IPS DF 6.9 (cell line): ENCODE data around the gene RPH3AL.
"Not testable (repeated sequence)": the region's sequence is repeated elsewhere in the genome, so short reads cannot be mapped to it uniquely, and the experiment has no call there.

Experiments used
- DNase-seq: peaks from one replicate; pipeline ENCODE4 v3.0.0-alpha.2; 2013; ENCODE audit warnings: low read depth, low spot score
- H3K27ac ChIP-seq: one replicate; pipeline ENCODE4 v1.5.1; 2013; ENCODE audit warnings: low read length, control low read depth
- H3K27me3 ChIP-seq: 2 replicates; pipeline ENCODE4 v1.6.1; 2013; ENCODE audit warnings: mild to moderate bottlenecking, low read length; ENCODE audit not compliant: control insufficient read depth, insufficient read depth
- H3K36me3 ChIP-seq: 2 replicates; pipeline ENCODE4 v1.6.1; 2013; ENCODE audit warnings: low read length; ENCODE audit not compliant: control insufficient read depth, insufficient read depth
- H3K4me1 ChIP-seq: 2 replicates; pipeline ENCODE4 v1.6.1; 2013; ENCODE audit warnings: low read length; ENCODE audit not compliant: control insufficient read depth, insufficient read depth
- H3K4me3 ChIP-seq: 2 replicates; pipeline ENCODE4 v1.5.1; 2013; ENCODE audit warnings: mild to moderate bottlenecking, low read length
- H3K9me3 ChIP-seq: 2 replicates; pipeline ENCODE4 v1.6.1; 2013; ENCODE audit warnings: low read length, inconsistent platforms; ENCODE audit not compliant: control insufficient read depth, insufficient read depth
- whole genome bisulfite sequencing: extraction: QIAGEN DNeasy Blood & Tissue Kit; methylation state at CpG from one replicate; pipeline ENCODE4 v1.1.7; 2013; ENCODE audit warnings: mixed read lengths, missing lambda C conversion rate; ENCODE audit not compliant: insufficient read length, insufficient coverage; 5-methylcytosine and 5-hydroxymethylcytosine counted together

RPH3AL gene

GRCh38 chr17:379531-380465 is 27.2 kb upstream of the RPH3AL start:
- WGBS = no CpG with 5 or more reads among the region's 28 CpGs
- peaks cover 7% of the 10 kb centered on the region for H3K4me1 ChIP-seq

DNA sequence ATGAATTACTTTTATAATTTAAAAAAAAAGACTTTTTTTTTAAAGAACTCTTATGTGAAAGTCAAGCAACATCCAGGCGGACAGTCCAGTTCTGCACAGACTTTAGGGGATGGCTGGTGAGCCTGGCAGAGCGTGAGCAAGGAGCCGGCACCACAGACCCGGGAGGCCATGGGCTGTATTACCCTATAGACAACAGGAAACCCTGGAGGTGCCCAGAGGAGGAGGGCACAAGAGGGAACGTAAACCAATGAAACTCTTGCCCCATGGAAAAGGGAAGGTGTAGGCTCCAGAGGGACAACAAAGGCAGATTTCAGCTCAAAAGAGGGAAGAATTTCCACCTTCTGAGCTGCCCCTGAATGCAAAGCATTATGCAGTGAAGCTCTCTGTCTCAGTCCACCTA is 25.5 kb upstream of the RPH3AL start:
- no peak overlapping the region for H3K27ac ChIP-seq

More at GRCh38 chr17:379531-380465, 27.2 kb upstream of the RPH3AL start:
- no peak overlapping the region for H3K4me3 ChIP-seq
- no peak overlapping the region for H3K27ac ChIP-seq
- H3K36me3 ChIP-seq = no peaks in the 10 kb centered on the region
- DNase-seq = no peak
- no peaks in the 10 kb centered on the region for H3K9me3 ChIP-seq
- peaks cover 11% of the 10 kb centered on the region; the same call in 1 of the 2 replicates for H3K27me3 ChIP-seq

DNA sequence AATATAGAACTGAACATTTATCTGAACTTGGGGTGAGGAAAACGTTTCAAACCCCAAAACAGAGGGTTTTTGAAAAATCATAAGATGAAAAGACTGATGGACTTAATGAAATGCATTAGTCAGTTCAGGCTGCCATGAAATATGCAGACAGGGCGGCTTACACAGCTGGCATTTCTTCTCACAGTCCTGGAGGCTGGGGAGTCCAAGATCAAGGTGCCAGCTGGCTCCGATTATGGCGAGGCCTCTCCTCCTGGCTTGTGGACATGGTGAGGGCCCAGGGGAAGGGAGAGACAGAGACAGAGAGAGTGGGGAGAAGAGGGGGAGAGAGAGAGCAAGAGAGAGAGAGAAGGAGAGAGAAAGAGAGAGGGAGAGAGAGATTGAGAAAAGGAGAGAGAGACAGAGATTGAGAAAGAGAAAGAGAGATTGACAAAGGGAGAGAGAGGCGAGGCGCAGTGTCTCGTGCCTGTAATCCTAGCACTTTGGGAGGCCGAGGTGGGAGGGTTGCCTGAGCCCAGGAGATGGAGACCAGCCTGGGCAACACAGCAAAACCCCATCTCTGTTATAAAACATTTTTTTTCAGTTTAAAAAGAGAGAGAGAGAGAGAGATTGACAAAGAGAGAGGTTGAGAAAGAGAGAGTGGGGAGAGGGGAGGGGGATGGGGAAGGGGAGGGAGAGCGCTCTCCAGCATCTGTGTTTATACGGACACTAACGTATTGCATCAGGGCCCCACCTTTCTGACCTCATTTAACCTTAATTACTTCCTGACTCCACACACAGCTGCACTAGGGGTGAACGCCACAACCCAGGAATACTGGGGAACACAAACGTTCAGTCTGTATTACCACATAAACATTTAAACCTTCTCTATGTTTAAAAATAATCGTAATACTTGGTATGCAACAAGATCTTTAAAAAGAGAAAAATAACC is 24.6 kb upstream of the RPH3AL start:
- Histone ChIP-seq H3K27me3 (no peaks in the 10 kb centered on the region), H3K4me1 (no peaks in the 10 kb centered on the region), H3K4me3 (no peak overlapping the region), H3K36me3 (no peaks in the 10 kb centered on the region), H3K27ac (no peak overlapping the region), H3K9me3 (no peaks in the 10 kb centered on the region)
- WGBS = no CpG with 5 or more reads among the region's 14 CpGs
- no peak for DNase-seq

More for the DNA sequence above, 25.5 kb upstream of the RPH3AL start:
- no peaks in the 10 kb centered on the region for H3K9me3 ChIP-seq
- 0 out of 2 replicates have a peak, but pooled peaks cover 2% of the 10 kb centered on the region for H3K4me1 ChIP-seq
- H3K36me3 ChIP-seq = no peaks in the 10 kb centered on the region
- no CpG with 5 or more reads among the region's 5 CpGs for WGBS
- no peak for DNase-seq
- H3K4me3 ChIP-seq = no peak overlapping the region
- H3K27me3 ChIP-seq = peaks cover 2% of the 10 kb centered on the region; the same call in 1 of the 2 replicates

DNA sequence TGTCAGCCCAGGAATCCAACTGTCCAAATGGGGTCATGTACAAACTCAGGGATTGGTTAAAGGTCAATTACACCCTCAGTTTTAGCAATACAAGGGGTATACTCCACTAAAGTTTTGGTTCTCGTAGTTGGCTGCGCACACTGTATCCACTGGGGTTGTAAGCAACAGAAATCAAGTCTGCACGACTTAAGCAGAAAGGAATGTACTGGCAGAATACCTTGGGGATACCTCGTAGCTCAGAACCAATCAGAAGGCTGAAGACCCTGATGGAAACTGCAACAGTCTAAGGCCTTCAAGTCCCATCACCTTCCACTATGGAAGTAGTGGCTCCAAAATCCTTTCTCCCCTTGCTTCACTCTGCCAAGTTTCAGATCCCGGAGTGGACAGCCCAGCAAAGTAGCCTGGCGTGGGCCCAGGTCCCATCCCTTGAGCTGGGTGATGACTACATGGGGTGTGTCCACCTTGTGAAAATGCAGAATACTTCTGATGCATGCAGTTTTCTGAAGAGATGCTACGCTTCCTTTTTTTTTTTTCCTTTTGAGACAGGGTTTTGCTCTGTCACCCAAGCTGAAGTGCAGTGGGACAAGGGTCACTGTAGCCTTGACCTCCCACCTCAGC is 21.1 kb upstream of the RPH3AL start:
- Histone ChIP-seq H3K4me3 (no peak overlapping the region), H3K9me3 (no peaks in the 10 kb centered on the region), H3K27ac (no peak overlapping the region), H3K36me3 (no peaks in the 10 kb centered on the region), H3K27me3 (no peaks in the 10 kb centered on the region), H3K4me1 (no peaks in the 10 kb centered on the region)
- no peak for DNase-seq
- no CpG with 5 or more reads among the region's 7 CpGs for WGBS

DNA sequence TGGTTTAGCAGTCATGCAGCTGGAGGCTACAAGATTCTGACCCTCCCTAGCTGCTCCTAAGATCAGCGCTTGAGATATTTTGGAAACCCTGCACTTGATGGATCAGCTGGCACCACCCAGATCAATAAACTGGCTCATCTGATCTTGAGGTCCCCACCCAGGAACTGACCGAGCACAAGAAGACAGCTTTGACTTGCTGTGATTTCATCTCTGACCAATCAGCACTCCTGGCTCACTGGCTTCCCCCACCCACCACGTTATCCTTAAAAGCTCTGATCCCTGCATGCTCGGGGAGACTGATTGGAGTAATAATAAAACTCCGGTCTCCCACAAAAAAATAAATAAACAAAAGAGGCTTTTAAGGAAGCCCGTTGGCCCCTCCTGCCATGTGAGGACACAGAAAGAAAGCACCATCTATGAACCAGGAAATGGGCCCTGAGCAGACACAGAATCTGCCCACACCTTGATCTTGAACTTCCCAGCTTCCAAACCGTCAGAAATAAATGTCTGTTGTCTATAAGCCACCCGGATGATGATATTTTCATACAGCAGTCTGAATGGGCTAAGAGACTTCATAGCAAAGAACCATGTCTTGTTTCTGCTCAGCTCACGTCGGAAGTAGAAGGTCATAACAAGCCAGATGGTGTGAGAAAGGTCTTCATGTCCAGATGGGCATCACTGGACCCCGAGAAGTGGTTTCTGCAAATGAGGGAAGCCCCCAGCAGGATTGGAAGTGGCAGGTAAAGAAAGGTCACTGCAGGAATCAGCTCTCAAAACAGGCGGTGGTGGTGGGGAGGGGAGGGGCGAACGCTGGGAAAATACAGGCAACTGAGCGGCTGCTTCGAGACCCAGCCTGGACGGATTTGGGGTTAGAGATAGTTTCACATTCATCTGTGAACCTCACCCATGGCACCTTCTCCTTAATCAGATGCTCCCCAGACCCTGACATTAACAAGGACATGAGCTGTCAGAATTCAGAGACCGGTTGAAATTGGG is 19.8 kb upstream of the RPH3AL start:
- no peak for DNase-seq
- H3K27ac ChIP-seq = no peak overlapping the region
- no peak overlapping the region for H3K4me3 ChIP-seq
- H3K27me3 ChIP-seq = no peaks in the 10 kb centered on the region
- WGBS = no CpG with 5 or more reads among the region's 18 CpGs
- no peaks in the 10 kb centered on the region for H3K36me3 ChIP-seq
- no peaks in the 10 kb centered on the region for H3K4me1 ChIP-seq
- no peaks in the 10 kb centered on the region for H3K9me3 ChIP-seq

DNA sequence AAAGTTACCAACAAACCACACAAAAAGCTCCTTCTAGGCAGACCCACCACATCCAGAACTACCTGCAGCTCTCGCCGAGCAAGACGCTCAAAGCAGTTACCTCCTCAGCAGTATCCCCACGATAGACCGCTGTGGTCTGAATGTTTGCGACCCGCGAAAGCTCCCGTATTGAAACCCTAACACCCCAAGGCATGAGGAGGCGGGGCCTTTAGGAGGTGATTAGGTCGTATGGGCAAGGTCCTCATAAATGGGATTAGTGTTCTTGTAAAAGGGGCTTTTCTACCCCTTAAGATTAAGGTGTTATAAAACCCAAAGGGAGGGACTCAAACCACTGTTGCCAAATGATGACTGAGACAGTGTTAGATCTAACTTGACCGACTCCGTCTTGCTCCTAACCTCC is 19.0 kb upstream of the RPH3AL start:
- Histone ChIP-seq H3K36me3 (no peaks in the 10 kb centered on the region), H3K9me3 (no peaks in the 10 kb centered on the region), H3K27me3 (no peaks in the 10 kb centered on the region), H3K4me1 (no peaks in the 10 kb centered on the region), H3K27ac (no peak overlapping the region), H3K4me3 (no peak overlapping the region)
- DNase-seq = no peak
- WGBS = no CpG with 5 or more reads among the region's 13 CpGs

GRCh38 chr17:367656-368055 is 15.0 kb upstream of the RPH3AL start:
- H3K27me3 ChIP-seq, H3K9me3 ChIP-seq, DNase-seq, H3K36me3 ChIP-seq, H3K4me1 ChIP-seq, H3K27ac ChIP-seq, H3K4me3 ChIP-seq: not testable (repeated sequence)
- WGBS = no CpG with 5 or more reads among the region's 17 CpGs

DNA sequence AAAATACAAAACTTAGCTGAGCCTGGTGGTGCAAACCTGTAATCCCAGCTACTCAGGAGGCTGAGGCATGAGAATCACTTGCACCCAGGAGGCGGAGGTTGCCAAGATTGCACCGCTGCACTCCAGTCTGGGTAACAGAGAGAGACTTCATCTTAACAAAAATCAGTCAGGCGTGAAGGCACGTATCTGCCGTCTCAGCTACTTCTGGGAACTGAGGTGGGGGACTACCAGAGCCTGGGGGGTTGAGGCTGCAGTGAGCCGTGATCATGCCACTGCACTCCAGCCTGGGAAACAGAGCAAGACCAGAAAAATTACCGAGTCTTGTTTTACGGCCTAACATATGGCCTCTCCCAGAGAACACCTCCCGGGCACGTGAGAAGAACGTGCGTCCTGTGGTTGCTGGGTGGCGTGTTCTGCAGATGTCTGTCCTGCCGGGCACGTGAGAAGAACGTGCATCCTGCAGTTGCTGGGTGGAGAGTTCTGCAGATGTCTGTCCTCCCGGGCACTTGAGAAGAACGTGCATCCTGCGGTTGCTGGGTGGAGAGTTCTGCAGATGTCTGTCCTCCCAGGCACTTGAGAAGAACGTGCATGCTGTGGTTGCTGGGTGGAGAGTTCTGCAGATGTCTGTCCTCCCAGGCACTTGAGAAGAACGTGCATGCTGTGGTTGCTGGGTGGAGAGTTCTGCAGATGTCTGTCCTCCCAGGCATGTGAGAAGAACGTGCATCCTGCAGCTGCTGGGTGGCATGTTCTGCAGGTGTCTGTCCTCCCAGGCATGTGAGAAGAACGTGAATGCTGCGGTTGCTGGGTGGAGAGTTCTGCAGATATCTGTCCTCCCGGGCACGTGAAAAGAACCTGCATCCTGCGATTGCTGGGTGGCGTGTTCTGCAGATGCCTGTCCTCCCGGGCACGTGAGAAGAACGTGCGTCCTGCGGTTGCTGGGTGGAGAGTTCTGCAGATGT is 14.3 kb upstream of the RPH3AL start:
- H3K4me1 ChIP-seq, H3K27me3 ChIP-seq, H3K4me3 ChIP-seq, H3K9me3 ChIP-seq, H3K36me3 ChIP-seq, DNase-seq, H3K27ac ChIP-seq: not testable (repeated sequence)
- no CpG with 5 or more reads among the region's 33 CpGs for WGBS

DNA sequence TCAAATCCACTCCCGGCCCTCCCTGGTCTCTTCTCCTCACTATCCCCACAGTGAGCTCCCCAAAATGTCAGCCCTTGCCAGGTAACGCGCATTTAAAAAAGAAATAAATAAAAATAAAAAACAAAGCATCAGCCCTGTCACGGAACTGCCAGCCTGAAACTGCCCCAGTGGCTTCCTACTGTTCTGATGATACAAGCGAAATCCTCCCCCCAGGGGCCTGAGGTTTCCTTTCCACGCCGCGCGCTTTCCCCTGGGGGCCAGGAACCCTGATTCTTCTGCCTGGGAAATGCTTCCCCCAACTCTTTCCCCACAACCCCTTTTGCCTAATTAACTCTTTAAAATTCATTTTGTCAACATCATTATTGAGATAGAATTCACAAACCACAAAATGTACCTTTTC is 12.2 kb upstream of the RPH3AL start:
- DNase-seq = no peak
- WGBS = no CpG with 5 or more reads among the region's 9 CpGs
- no peaks in the 10 kb centered on the region for H3K9me3 ChIP-seq
- no peaks in the 10 kb centered on the region for H3K36me3 ChIP-seq
- H3K4me3 ChIP-seq = no peak overlapping the region
- no peaks in the 10 kb centered on the region for H3K4me1 ChIP-seq
- no peak overlapping the region for H3K27ac ChIP-seq
- H3K27me3 ChIP-seq = no peaks in the 10 kb centered on the region; the same call in 1 of the 2 replicates
